NB4 (cell line): ENCODE measurements around the gene TTLL13.

ENCODE experiments used
- MYC ChIP-seq: IDR thresholded peaks from 2 replicates; pipeline ENCODE4 v1.6.1; 2011; ENCODE audit warnings: low read depth, low read length
- POLR2A ChIP-seq: IDR thresholded peaks from 2 replicates; pipeline ENCODE4 v1.6.1; 2011; ENCODE audit warnings: mild to moderate bottlenecking; ENCODE audit not compliant: insufficient read length; ENCODE audit errors: extremely low read depth
- TF ChIP-seq, protein P1 (sequence below): IDR thresholded peaks from one replicate; pipeline ENCODE4 v1.5.1; 2012; ENCODE audit warnings: low read depth, low read length

DNA sequence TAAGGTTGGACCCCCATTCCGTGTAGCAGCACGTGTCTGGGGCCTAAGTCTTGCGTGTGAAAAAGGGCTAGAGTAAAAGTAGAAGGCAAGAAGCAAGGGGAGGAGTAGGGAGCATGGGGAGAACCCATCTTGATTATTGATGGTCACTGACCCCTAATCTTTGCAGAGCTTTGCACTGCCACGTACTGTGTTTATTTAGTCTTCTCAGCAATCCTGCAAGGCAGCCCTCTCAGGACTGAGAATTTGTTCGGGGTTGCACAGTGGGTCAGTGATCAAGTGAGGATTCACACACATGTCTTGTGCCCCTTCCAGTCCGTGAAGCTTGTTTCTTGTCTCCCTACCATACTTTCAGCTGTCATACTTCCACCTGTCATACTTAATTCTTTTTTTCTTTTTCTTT, 41.0 kb upstream of the TTLL13 start:
- TF ChIP-seq, protein P1, sequence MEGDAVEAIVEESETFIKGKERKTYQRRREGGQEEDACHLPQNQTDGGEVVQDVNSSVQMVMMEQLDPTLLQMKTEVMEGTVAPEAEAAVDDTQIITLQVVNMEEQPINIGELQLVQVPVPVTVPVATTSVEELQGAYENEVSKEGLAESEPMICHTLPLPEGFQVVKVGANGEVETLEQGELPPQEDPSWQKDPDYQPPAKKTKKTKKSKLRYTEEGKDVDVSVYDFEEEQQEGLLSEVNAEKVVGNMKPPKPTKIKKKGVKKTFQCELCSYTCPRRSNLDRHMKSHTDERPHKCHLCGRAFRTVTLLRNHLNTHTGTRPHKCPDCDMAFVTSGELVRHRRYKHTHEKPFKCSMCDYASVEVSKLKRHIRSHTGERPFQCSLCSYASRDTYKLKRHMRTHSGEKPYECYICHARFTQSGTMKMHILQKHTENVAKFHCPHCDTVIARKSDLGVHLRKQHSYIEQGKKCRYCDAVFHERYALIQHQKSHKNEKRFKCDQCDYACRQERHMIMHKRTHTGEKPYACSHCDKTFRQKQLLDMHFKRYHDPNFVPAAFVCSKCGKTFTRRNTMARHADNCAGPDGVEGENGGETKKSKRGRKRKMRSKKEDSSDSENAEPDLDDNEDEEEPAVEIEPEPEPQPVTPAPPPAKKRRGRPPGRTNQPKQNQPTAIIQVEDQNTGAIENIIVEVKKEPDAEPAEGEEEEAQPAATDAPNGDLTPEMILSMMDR, result no peak
- no peak for TF ChIP-seq POLR2A
- no peak for TF ChIP-seq MYC
